Psoas muscle (tissue), 8 donors: ENCODE results near the gene SMYD1. TPM values are rescaled to one million over a fixed set of nuclear protein-coding genes. Genes with fewer than 3 reads are reported as not detected.

Experiments used
- ATAC-seq, 4 donors: fragments of 200-7000 bp; cut with Tn5 transposase; one replicate each; pipeline ENCODE4 v1.9.1; 2020; ENCODE audit warnings: moderate library complexity in 3 of 4, mild to moderate bottlenecking in 2 of 4
- DNase-seq, 2 donors: peaks; one replicate each; pipeline ENCODE4 v3.0.0-alpha.2; 2020
- H3K27ac ChIP-seq: fragments of 200-600 bp; one replicate; pipeline ENCODE4 v1.8.0; 2022
- H3K27me3 ChIP-seq, 3 donors: fragments of 200-600 bp in 1 of 3; one replicate each; pipeline versions ENCODE4 v1.6.1 to v1.8.0; 2013 to 2022; ENCODE audit warnings: low read length in 2 of 3, mild to moderate bottlenecking in 2 of 3, moderate library complexity in 1 of 3; ENCODE audit not compliant: insufficient read depth in 3 of 3
- H3K36me3 ChIP-seq, 2 donors: fragments of 200-600 bp in 1 of 2; one replicate each; pipeline versions ENCODE4 v1.6.1 to v1.8.0; 2013 to 2022; ENCODE audit warnings: low read depth in 1 of 2, mild to moderate bottlenecking in 1 of 2, moderate library complexity in 1 of 2; ENCODE audit not compliant: insufficient read depth in 1 of 2
- H3K4me1 ChIP-seq: fragments of 200-600 bp; one replicate; pipeline ENCODE4 v1.8.0; 2022
- H3K4me3 ChIP-seq: fragments of 200-600 bp; one replicate; pipeline ENCODE4 v1.8.0; 2022; ENCODE audit warnings: mild to moderate bottlenecking
- H3K9me3 ChIP-seq: fragments of 200-600 bp; one replicate; pipeline ENCODE4 v1.8.0; 2022
- CTCF ChIP-seq: fragments of 200-600 bp; IDR thresholded peaks from one replicate; pipeline ENCODE4 v1.8.0; 2022; ENCODE audit warnings: antibody characterized with exemption
- WGBS, 3 donors: extraction: QIAGEN DNeasy Blood & Tissue Kit; methylation state at CpG; one replicate each; pipeline versions ENCODE4 v1.1.6 to v1.1.7; 2013; 5-methylcytosine and 5-hydroxymethylcytosine counted together
- intact Hi-C, 2 donors: fragments of 100-400 bp; cut with DNase I; formaldehyde crosslinking; loops; one replicate each; pipeline versions ENCODE4 v1.11.0 to v1.14.2; 2022
- polyA plus RNA-seq, 3 donors: library from polyadenylated mRNA; stranded (reverse); fragments of 200-250 nt; gene quantifications; one replicate each; pipeline ENCODE4 v1.2.3, GENCODE V29; 2013
- total RNA-seq, 4 donors: library from RNA; stranded (reverse); fragmentation: NEBNext Ultra II Directional in 2 of 4; extraction: Animal tissue kit (Norgen Biotek cat#: 25700) in 2 of 4; gene quantifications; one replicate each; pipeline versions ENCODE4 v1.2.1 to v1.2.4, GENCODE V29; 2021 to 2023
- donor health status: healthy with polysubstance abuse.
- donor health status: DM: no; HTN: no; CAD: no; lungs with moderate emphysema.
- donor health status: Bipolar disorder and iron deficiency.
- donor health status: healthy.
- donor health status: DM: yes; HTN: yes; CAD: no.
- donor health status: DM: no; HTN: no; CAD: no.
- donor health status: DM: no; HTN: no; CAD: no.
- donor health status: DM: yes; HTN: yes; CAD: no.

The SMYD1 gene
- total and polyA plus RNA-seq, 7 donors, result 8.0 to 325 (median 143) TPM

- DNase-seq (no peak), ATAC-seq (no peak)
- H3K27me3 ChIP-seq, result no peaks in the 10 kb centered on the region
- peaks cover 24% of the 10 kb centered on the region for H3K4me1 ChIP-seq
- peaks cover 0 to 11% of the 10 kb centered on the region in 2 donors for H3K36me3 ChIP-seq
- intact Hi-C loops, result no loop called here
- TF ChIP-seq CTCF, result no peak
- no peak overlapping the region for H3K4me3 ChIP-seq
- no peaks in the 10 kb centered on the region for H3K9me3 ChIP-seq
- 65 to 76% (median 72%) methylated on average over 3 of the region's 3 CpGs for WGBS, 3 donors
- H3K27ac ChIP-seq, result no peak overlapping the region
These were observed 19.1 kb upstream of the SMYD1 start for GRCh38 chr2:88048541-88048940.

- no peak overlapping the region for H3K4me3 ChIP-seq
- no peak for TF ChIP-seq CTCF
- H3K4me1 ChIP-seq, result peaks cover 25% of the 10 kb centered on the region
- DNase-seq, result no peak
- peaks cover 0 to 11% of the 10 kb centered on the region in 2 donors for H3K36me3 ChIP-seq
- no peaks in the 10 kb centered on the region for H3K27me3 ChIP-seq
- 86 to 89% (median 88%) methylated on average over 1 of the region's 1 CpG for WGBS, 3 donors
- ATAC-seq, result no peak
- H3K9me3 ChIP-seq, result no peaks in the 10 kb centered on the region
- H3K27ac ChIP-seq, result no peak overlapping the region
- intact Hi-C loops, result loop anchor here in 1 of 2 donors (5.0 kb wide), 1 partner anchor 32 kb away; the partner anchor contains the start of gene RNU2-63P
These were observed 18.0 kb upstream of the SMYD1 start for GRCh38 chr2:88049622-88050021.

- Histone ChIP-seq H3K36me3 (peaks cover 0 to 11% of the 10 kb centered on the region in 2 donors), H3K27me3 (no peaks in the 10 kb centered on the region), H3K9me3 (no peaks in the 10 kb centered on the region), H3K27ac (no peak overlapping the region), H3K4me1 (peaks cover 23% of the 10 kb centered on the region), H3K4me3 (no peak overlapping the region)
- DNase-seq (no peak), ATAC-seq (no peak)
- TF ChIP-seq CTCF, result no peak
- intact Hi-C loops, result loop anchor here in 1 of 2 donors (5.0 kb wide), 1 partner anchor 34 kb away; the partner anchor contains the start of gene RNU2-63P
- 28 to 50% (median 29%) methylated on average over 2 of the region's 2 CpGs for WGBS, 3 donors
These were observed 15.8 kb upstream of the SMYD1 start for GRCh38 chr2:88051792-88052191.

- Histone ChIP-seq H3K27me3 (no peaks in the 10 kb centered on the region), H3K36me3 (peaks cover 0 to 8% of the 10 kb centered on the region in 2 donors), H3K27ac (peak overlapping the region; percentile 99), H3K9me3 (no peaks in the 10 kb centered on the region), H3K4me1 (peaks cover 23% of the 10 kb centered on the region), H3K4me3 (peak overlapping the region; percentile 91)
- 0 to 10% (median 3%) methylated on average over 1 of the region's 1 CpG for WGBS, 3 donors
- intact Hi-C loops, result loop anchor here in 1 of 2 donors (5.0 kb wide), 1 partner anchor 36 kb away; the partner anchor contains the start of gene RNU2-63P
- ATAC-seq (no peak), DNase-seq (no peak)
- TF ChIP-seq CTCF, result no peak
These were observed 14.3 kb upstream of the SMYD1 start for GRCh38 chr2:88053296-88053695.
